Medulla oblongata (tissue), 1 donor: ENCODE results near the gene CREB5.
A peak's percentile ranks its signal among the peaks of the same experiment; 100 is the strongest.

Experiments used
- DNase-seq: peaks from one replicate; pipeline ENCODE4 v3.0.0-alpha.2; 2015; ENCODE audit errors: extremely low spot score

Gene CREB5

DNA sequence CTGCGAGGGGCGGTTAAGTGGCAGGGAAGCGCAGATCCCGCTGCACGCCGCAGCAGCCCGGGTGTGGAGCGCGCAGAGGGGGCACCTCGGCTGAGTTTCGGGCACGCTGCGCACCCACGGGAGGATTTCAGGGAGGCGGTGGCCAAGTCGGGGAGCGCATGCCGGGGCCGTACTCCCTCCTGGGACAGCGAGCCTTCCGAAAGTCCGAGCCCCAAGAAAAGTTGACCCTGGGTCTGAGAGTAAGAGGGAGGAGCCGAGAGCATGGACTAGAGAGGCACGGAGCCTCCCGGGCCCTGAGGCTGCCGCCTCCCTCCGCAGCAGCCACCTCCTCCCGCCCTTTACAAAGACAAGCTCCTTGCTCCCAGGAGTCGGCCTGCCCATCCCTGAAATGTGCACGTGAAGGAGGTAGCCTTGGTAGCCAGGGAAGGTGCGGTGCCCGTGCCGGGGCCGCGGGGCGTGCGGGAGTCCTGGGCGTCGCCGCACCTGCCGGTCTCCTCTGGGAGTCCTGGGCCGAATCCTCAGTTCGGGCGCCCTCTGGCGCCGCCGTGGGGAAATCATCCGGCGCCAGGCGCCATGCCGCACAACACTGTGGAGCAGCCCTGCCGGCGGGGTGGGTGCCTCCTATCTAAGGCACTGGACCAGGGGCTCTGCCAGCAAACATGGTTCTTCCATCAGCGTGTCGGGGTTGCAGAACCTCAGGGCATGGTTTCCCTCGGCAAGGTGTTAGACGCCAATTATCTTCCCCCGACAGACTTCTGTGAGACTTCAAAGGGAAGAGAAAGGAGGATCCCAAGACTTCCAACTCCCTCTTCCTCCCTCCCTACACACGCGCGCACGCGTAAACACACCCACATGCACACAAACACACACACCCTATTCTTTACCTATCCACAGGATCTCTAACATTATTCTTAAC is 441.8 kb downstream of the CREB5 start:
- DNase-seq: peak; percentile 87

DNA sequence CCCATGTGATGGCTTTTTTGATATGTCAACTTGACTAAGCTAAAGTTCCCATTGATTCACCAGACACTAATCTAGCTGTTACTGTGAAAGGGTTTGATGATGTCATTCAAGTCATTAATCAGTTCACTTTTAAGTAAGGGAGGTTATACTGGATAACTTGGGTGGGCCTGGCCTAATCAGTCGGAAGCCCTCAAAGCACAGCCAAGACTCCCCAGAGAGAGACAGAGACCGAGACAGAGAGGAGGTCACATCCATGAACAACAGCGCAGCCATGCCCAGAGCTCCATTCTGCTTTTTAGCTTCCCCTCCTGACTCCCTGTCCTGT is 442.4 kb downstream of the CREB5 start:
- no peak for DNase-seq

GRCh38 chr7:28855538-28856217 is 443.4 kb downstream of the CREB5 start:
- DNase-seq: no peak

GRCh38 chr7:28856656-28857055 is 444.3 kb downstream of the CREB5 start:
- no peak for DNase-seq

DNA sequence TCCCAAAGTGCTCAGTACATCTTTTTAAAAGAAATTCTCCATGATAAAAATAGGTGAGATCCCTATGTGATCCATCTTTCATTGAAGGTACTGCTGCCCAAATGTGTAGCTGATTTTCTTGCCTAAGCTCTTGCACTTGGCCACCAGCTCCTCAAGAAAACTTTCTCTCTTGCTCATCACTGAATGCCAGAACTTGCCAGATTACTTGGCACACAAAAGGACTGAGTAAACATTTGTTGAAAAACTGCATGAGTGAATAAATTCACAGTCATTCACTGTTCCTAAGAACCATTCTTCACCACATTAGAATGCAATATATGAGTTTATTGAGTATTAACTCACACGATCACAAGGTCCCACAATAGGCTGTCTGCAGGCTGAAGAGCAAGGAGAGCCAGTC is 445.9 kb downstream of the CREB5 start:
- no peak for DNase-seq

DNA sequence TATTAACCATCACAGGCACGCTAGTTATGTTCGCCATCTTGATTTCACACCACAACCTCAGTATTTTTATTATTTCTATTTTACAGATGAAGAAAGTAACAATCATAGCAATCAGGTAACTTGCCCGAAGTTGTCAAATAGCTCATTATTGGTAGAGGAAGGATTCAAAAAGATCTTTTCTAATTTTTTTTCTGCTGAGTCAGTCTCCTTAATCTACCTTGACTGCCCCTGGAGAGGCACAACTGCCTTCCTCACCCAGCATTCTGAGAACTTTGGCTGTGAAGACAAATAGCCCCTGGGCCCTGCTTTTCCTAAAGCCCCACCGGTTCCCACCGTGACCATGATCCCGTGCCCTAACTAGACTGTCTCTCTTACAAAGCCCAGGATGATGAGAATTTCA is 446.6 kb downstream of the CREB5 start:
- no peak for DNase-seq

- no peak for DNase-seq
These were observed 449.5 kb downstream of the CREB5 start for GRCh38 chr7:28861825-28862224.

- no peak for DNase-seq
These were observed 450.4 kb downstream of the CREB5 start for GRCh38 chr7:28862595-28863272.

- DNase-seq: no peak
These were observed 453.4 kb downstream of the CREB5 start for GRCh38 chr7:28865601-28866144.

GRCh38 chr7:28868712-28869111 is 456.4 kb downstream of the CREB5 start:
- DNase-seq: no peak

- DNase-seq: no peak
These were observed 458.8 kb downstream of the CREB5 start for GRCh38 chr7:28871077-28871476.

GRCh38 chr7:28871631-28872030 is 459.3 kb downstream of the CREB5 start:
- DNase-seq: no peak

- DNase-seq: no peak
These were observed 459.9 kb downstream of the CREB5 start for GRCh38 chr7:28872226-28872625.

DNA sequence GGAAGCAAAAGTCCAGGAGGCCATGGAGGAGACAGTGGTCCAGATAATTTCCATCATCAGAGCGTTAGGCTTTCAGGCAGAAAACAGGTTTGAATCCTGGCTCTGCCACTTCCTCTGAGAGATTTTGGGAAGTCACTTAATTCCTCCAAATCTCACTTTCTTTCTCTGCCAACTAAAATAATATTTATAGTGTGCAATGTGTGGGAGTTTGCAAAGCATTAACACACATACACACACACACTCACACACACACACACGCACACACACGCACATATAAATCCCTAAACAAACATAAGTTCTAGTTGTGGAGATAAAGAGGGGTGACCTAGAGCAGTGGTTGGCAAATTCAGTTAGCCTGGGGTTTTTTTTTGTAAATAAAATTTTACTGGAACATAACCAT is 461.0 kb downstream of the CREB5 start:
- DNase-seq: no peak

DNA sequence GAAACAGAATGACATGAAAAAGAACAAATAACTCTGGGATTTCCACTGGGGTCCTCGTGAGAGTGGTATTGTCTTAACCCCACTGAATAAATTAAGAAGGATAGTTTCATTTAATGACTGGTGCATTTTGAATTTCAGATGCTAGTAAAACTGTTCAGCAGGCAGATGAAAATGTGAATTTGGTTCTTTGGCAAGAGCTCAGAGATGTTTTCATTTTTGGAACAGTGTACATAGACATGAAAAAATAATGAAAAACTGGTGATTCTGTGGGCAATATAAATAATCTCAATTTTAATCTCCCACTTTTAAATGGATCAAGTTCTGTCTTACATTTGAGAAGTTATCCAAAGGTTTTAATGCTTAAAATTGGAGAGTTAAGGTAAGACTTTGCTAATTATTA is 461.7 kb downstream of the CREB5 start:
- DNase-seq: no peak
